Glomerular endothelial cell (primary cell): ENCODE results near the gene C10orf95. TPM values are rescaled to one million over a fixed set of nuclear protein-coding genes. Genes with fewer than 3 reads are reported as not detected.
"Not testable (repeated sequence)": the region's sequence is repeated elsewhere in the genome, so short reads cannot be mapped to it uniquely, and the experiment has no call there.

Experiments
- DNase-seq: peaks from one replicate; pipeline ENCODE4 v3.0.0-alpha.2; 2011; ENCODE audit warnings: low read depth, low spot score; ENCODE audit errors: extremely low read depth
- total RNA-seq: library from RNA; depleted of rRNA; stranded (reverse); fragments of >200 nt; gene quantifications from 2 replicates; pipeline ENCODE4 v1.2.3, GENCODE V29; 2015

The C10orf95 gene
- total RNA-seq, 1 donor from 2014 or later, result not detected

- no peak for DNase-seq
These were observed 16.0 kb upstream of the C10orf95 start for GRCh38 chr10:102467318-102467717.

- no peak for DNase-seq
These were observed 14.1 kb upstream of the C10orf95 start for GRCh38 chr10:102465466-102465865.

DNA sequence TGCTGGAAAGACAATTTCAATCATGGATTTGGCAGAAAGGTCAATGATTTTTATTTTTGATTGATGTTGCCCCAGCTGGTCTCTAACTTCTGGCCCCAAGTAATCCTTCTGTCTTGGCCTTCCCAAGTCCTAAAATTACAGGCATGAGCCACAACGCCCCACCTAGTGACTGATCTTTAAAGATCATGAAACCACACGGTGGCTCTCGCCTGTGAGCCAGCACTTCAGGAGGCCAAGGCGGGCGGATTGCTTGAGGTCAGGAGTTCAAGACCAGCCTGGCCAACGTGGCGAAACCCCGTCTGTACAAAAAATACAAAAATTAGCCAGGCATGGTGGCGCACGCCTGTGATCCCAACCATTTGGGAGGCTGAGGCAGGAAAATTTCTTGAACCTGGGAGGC is 12.6 kb upstream of the C10orf95 start:
- no peak for DNase-seq

- DNase-seq, result no peak
These were observed 11.2 kb upstream of the C10orf95 start for GRCh38 chr10:102462512-102463054.

GRCh38 chr10:102461187-102462054 is 10.1 kb upstream of the C10orf95 start:
- no peak for DNase-seq

DNA sequence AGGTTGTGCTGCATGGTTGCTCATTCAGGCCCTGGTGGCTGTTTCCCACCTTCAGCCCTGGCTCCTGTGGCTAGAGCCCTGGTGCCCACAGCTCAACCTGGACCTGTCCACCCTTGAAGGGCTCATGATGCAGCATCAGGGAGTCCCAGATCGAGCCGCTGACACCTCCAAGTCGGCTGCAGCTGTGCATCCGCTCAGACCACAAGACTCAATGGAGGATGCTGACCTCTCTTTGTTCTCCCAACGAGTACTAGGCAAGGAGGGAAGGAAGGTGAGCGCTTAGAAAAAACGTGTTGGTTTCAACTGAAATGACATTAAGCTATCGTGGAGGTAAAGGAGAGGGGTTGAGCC is 9.5 kb upstream of the C10orf95 start:
- no peak for DNase-seq

DNA sequence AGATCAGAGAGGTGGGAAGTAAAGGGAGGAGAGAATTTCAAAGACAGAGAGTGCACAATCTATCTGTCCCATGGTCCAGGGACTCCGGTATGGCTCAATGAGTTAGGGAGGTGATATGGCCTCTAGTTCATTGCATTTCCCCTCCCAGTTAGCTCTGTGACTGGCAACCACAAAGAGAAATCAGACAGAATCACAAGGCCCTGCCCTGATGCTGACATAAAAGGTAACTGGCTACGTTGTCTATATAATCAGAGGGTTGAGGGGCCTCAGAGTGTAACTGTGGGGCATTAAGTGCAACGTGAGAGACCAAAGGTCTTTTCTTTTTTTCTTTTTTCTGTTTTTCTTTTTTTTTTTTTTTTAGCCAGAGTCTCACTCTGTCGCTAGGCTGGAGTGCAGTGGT is 7.3 kb upstream of the C10orf95 start:
- DNase-seq, result no peak

DNA sequence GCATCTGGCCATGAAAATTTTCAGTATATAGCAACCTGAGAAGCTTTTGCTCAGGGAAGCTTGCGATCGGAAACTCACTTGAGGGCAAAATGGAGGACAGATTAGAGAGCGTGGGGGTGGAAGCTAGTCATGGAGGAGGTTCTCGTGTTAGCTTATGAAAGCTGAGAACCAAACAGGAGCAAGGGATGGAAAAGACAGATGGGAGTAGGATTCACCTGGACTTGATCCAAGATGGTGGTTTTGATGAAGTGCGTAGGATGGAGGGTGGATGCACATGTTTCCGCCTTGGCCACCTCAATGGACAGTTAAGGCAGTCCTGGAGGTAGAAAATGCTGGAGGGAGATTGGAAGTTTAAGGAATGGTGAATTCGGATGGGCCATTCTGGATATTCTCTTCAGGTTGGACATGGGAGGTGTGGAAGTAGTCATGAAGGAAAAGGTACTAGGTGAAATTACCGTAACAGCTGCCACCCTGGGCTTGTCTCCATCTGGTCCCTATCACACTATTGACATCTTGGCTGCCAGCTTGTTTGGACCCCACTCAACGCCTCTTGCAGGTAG is 6.3 kb upstream of the C10orf95 start:
- no peak for DNase-seq

GRCh38 chr10:102455893-102456471 is 4.6 kb upstream of the C10orf95 start:
- DNase-seq, result no peak

GRCh38 chr10:102454662-102455487 is 3.5 kb upstream of the C10orf95 start:
- DNase-seq, result not testable (repeated sequence)

DNA sequence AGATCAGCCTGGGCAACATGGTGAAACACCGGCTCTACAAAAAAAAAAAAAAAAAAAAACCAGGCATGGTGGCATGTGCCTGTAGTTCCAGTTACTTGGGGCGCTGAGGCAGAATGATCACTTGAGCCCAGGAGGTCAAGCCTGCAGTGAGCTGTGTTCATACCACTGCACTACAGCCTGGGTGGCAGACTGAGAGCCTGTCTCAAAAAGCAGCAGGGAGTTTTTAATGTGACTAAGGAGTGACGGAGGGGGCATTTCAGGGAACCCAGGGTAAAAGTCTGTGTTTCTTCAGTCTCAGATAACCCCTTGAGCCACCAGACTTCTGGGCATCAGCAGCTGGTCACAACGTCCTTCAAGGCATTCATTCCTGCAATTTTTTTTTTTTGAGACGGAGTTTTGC is 2.2 kb upstream of the C10orf95 start:
- no peak for DNase-seq

DNA sequence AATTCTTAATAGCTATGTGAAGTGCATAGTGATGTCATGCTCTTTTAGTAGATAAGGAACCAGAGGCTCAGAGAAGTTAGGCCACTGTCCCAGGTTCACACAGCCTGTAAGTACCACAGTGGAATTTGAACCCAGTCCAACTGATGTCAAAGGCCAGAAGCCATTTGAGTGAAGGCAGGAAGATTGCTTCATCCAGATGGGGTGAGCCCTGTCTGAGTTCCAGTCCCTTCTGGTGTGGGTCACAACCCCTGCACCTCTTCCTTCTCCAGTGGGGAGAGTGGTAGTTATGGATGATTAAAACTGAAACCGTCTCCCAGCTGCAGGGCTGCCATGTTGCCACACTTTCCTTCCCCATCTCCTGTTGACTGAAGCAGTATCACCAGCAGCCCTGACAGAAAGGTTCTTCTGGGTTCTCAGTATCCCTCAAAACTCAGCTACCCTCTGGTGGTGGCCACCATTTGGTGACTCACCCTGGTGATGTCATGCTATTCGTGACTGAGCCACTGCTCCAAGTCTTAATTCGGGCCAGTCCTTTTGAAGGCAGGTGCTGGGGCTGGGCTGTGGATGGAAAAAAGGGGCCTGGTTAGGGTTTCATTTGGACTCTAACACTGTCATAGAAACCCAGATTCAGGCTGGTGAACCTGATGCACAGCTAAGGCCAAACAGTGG is 1.5 kb upstream of the C10orf95 start:
- no peak for DNase-seq

DNA sequence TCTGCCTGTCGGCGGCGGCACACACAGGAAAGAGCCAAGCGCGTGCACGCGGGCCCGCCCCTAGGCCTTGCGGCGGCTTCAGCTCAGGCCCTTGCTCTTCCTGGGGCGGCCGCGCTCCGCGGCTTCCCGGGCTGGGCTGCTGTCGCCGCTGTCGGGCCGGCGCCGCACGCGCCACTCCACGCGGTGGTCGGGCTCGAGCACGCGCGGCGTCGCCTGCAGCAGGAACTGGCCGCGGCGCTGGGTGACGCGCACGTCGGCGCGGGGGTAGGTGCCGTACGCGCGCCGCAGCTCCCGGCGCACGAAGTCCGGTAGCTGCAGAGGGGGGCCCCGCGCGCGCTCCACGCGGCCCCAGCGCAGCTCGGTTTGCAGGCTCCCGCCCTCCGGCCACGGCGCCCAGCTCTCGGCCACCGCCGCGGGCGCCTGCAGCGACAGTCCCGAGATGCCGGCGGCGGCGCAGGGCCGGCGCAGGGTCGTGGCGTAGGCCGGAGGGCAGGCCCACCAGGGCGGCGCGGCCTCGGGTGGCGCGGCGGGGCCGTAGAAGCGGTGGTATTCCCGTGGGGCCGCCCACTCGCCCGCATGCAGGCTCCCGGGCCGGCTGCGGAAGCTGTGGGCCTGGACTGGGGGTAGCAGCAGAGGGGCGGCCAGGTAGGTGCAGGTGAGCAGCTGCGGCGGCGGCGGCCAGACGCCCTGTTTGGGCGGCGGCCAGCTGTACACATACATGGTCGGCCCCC is 804 bp downstream of the C10orf95 start:
- no peak for DNase-seq

DNA sequence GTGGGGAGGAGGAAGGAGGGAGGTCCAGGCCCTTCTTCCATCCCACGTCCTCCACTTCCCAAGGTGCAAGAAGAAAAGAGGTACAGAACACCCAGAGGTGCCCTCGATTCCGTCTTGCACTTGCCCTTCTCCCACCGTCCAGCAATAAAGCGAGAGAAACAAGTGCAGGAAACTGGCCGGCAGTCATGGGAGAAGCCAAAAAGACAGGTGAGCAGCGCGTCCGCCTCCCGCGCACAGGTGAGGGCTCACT is 1.3 kb downstream of the C10orf95 start:
- DNase-seq, result no peak

GRCh38 chr10:102449321-102450123 is 1.8 kb downstream of the C10orf95 start:
- DNase-seq, result no peak

- no peak for DNase-seq
These were observed 6.5 kb downstream of the C10orf95 start for GRCh38 chr10:102444851-102445250.

- DNase-seq, result no peak
These were observed 13.0 kb downstream of the C10orf95 start for GRCh38 chr10:102438374-102438773.

- DNase-seq, result no peak
These were observed 13.8 kb downstream of the C10orf95 start for GRCh38 chr10:102437515-102437914.

DNA sequence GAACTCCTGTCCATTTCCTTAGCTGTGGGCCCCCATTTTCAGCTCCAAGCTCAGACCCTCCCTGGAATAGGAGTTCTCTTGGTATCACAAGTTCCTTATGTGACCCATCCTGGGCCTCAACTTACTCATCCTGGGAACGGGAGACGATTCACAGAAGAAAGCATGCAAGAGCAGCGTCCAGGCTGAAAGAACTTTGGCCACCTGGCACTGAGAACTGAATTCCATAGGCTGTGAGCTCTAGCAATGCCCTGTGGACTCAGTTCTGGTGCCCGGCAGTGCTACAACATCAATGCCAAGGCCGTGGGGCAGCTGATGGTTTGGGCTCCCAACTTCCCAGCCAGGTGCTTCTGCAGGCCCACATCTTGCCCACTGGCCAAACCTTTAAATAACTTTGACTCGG is 15.0 kb downstream of the C10orf95 start:
- DNase-seq, result no peak
